Measurements from ENCODE around the gene SCD.
A peak's percentile ranks its signal among the peaks of the same experiment; 100 is the strongest.

The SCD gene

GRCh38 chr10:100338434-100339036 lies 8.5 kb upstream of the SCD start:
- Histone ChIP-seq H3K4me3 (ENCODE audit: insufficient read depth, low read depth, low read length, poor library complexity, severe bottlenecking) (no peak overlapping the region), H3K36me3 (ENCODE audit: control insufficient read depth, insufficient read depth, low read length) (no peaks in the 10 kb centered on the region), H3K27me3 (replicated peaks; ENCODE audit: control insufficient read depth, insufficient read depth, low read length, poor library complexity, severe bottlenecking) (no peaks in the 10 kb centered on the region), H3K27ac (ENCODE audit: insufficient read depth, low read length, poor library complexity, severe bottlenecking) (no peak overlapping the region), H3K4me1 (ENCODE audit: control insufficient read depth, insufficient read depth, low read length, poor library complexity, severe bottlenecking) (no peaks in the 10 kb centered on the region), H3K9me3 (ENCODE audit: control insufficient read depth, low read length) (no peaks in the 10 kb centered on the region)
- DNase-seq, result peak; percentile 53 to 63 (median 54)

GRCh38 chr10:100339236-100339635 lies 7.8 kb upstream of the SCD start:
- Histone ChIP-seq H3K4me1 (ENCODE audit: control insufficient read depth, insufficient read depth, low read length, poor library complexity, severe bottlenecking) (no peaks in the 10 kb centered on the region), H3K9me3 (ENCODE audit: control insufficient read depth, low read length) (no peaks in the 10 kb centered on the region), H3K27ac (ENCODE audit: insufficient read depth, low read length, poor library complexity, severe bottlenecking) (no peak overlapping the region), H3K36me3 (ENCODE audit: control insufficient read depth, insufficient read depth, low read length) (no peaks in the 10 kb centered on the region), H3K27me3 (replicated peaks; ENCODE audit: control insufficient read depth, insufficient read depth, low read length, poor library complexity, severe bottlenecking) (no peaks in the 10 kb centered on the region), H3K4me3 (ENCODE audit: insufficient read depth, low read depth, low read length, poor library complexity, severe bottlenecking) (no peak overlapping the region)
- no peak for DNase-seq

GRCh38 chr10:100340948-100341847 lies 5.8 kb upstream of the SCD start:
- DNase-seq, result no peak
- no peaks in the 10 kb centered on the region for H3K36me3 ChIP-seq (ENCODE audit: control insufficient read depth, insufficient read depth, low read length)
- no peak overlapping the region for H3K4me3 ChIP-seq (ENCODE audit: insufficient read depth, low read depth, low read length, poor library complexity, severe bottlenecking)
- H3K9me3 ChIP-seq (ENCODE audit: control insufficient read depth, low read length), result no peaks in the 10 kb centered on the region
- H3K27ac ChIP-seq (ENCODE audit: insufficient read depth, low read length, poor library complexity, severe bottlenecking), result no peak overlapping the region
- peaks cover 5% of the 10 kb centered on the region for H3K4me1 ChIP-seq (ENCODE audit: control insufficient read depth, insufficient read depth, low read length, poor library complexity, severe bottlenecking)
- no peaks in the 10 kb centered on the region for H3K27me3 ChIP-seq (replicated peaks; ENCODE audit: control insufficient read depth, insufficient read depth, low read length, poor library complexity, severe bottlenecking)

GRCh38 chr10:100341953-100342626 lies 4.9 kb upstream of the SCD start:
- H3K36me3 ChIP-seq (ENCODE audit: control insufficient read depth, insufficient read depth, low read length), result no peaks in the 10 kb centered on the region
- peaks cover 8% of the 10 kb centered on the region for H3K4me1 ChIP-seq (ENCODE audit: control insufficient read depth, insufficient read depth, low read length, poor library complexity, severe bottlenecking)
- H3K27me3 ChIP-seq (replicated peaks; ENCODE audit: control insufficient read depth, insufficient read depth, low read length, poor library complexity, severe bottlenecking), result no peaks in the 10 kb centered on the region
- H3K4me3 ChIP-seq (ENCODE audit: insufficient read depth, low read depth, low read length, poor library complexity, severe bottlenecking), result no peak overlapping the region
- no peak for DNase-seq
- H3K9me3 ChIP-seq (ENCODE audit: control insufficient read depth, low read length), result no peaks in the 10 kb centered on the region
- no peak overlapping the region for H3K27ac ChIP-seq (ENCODE audit: insufficient read depth, low read length, poor library complexity, severe bottlenecking)

GRCh38 chr10:100342627-100342972 lies 4.4 kb upstream of the SCD start:
- H3K4me1 ChIP-seq (ENCODE audit: control insufficient read depth, insufficient read depth, low read length, poor library complexity, severe bottlenecking), result peaks cover 9% of the 10 kb centered on the region
- H3K27me3 ChIP-seq (replicated peaks; ENCODE audit: control insufficient read depth, insufficient read depth, low read length, poor library complexity, severe bottlenecking), result no peaks in the 10 kb centered on the region
- no peak overlapping the region for H3K4me3 ChIP-seq (ENCODE audit: insufficient read depth, low read depth, low read length, poor library complexity, severe bottlenecking)
- H3K36me3 ChIP-seq (ENCODE audit: control insufficient read depth, insufficient read depth, low read length), result no peaks in the 10 kb centered on the region
- H3K9me3 ChIP-seq (ENCODE audit: control insufficient read depth, low read length), result no peaks in the 10 kb centered on the region
- H3K27ac ChIP-seq (ENCODE audit: insufficient read depth, low read length, poor library complexity, severe bottlenecking), result no peak overlapping the region
- DNase-seq, result no peak

GRCh38 chr10:100344241-100344788 lies 2.7 kb upstream of the SCD start:
- Histone ChIP-seq H3K27me3 (replicated peaks; ENCODE audit: control insufficient read depth, insufficient read depth, low read length, poor library complexity, severe bottlenecking) (no peaks in the 10 kb centered on the region), H3K27ac (ENCODE audit: insufficient read depth, low read length, poor library complexity, severe bottlenecking) (no peak overlapping the region), H3K9me3 (ENCODE audit: control insufficient read depth, low read length) (no peaks in the 10 kb centered on the region), H3K4me1 (ENCODE audit: control insufficient read depth, insufficient read depth, low read length, poor library complexity, severe bottlenecking) (peaks cover 14% of the 10 kb centered on the region), H3K36me3 (ENCODE audit: control insufficient read depth, insufficient read depth, low read length) (no peaks in the 10 kb centered on the region), H3K4me3 (ENCODE audit: insufficient read depth, low read depth, low read length, poor library complexity, severe bottlenecking) (no peak overlapping the region)
- DNase-seq, result no peak

GRCh38 chr10:100345570-100346330 lies 1.3 kb upstream of the SCD start:
- peak overlapping the region; percentile 57 for H3K4me3 ChIP-seq (ENCODE audit: insufficient read depth, low read depth, low read length, poor library complexity, severe bottlenecking)
- no peaks in the 10 kb centered on the region for H3K9me3 ChIP-seq (ENCODE audit: control insufficient read depth, low read length)
- H3K27me3 ChIP-seq (replicated peaks; ENCODE audit: control insufficient read depth, insufficient read depth, low read length, poor library complexity, severe bottlenecking), result no peaks in the 10 kb centered on the region
- DNase-seq, result no peak
- no peaks in the 10 kb centered on the region for H3K36me3 ChIP-seq (ENCODE audit: control insufficient read depth, insufficient read depth, low read length)
- H3K27ac ChIP-seq (ENCODE audit: insufficient read depth, low read length, poor library complexity, severe bottlenecking), result no peak overlapping the region
- peaks cover 14% of the 10 kb centered on the region for H3K4me1 ChIP-seq (ENCODE audit: control insufficient read depth, insufficient read depth, low read length, poor library complexity, severe bottlenecking)

- Histone ChIP-seq H3K4me3 (ENCODE audit: insufficient read depth, low read depth, low read length, poor library complexity, severe bottlenecking) (peak overlapping the region; percentile 57), H3K4me1 (ENCODE audit: control insufficient read depth, insufficient read depth, low read length, poor library complexity, severe bottlenecking) (peaks cover 14% of the 10 kb centered on the region), H3K36me3 (ENCODE audit: control insufficient read depth, insufficient read depth, low read length) (no peaks in the 10 kb centered on the region), H3K27ac (ENCODE audit: insufficient read depth, low read length, poor library complexity, severe bottlenecking) (no peak overlapping the region), H3K9me3 (ENCODE audit: control insufficient read depth, low read length) (no peaks in the 10 kb centered on the region), H3K27me3 (replicated peaks; ENCODE audit: control insufficient read depth, insufficient read depth, low read length, poor library complexity, severe bottlenecking) (no peaks in the 10 kb centered on the region)
- peak; percentile 30 to 49 (median 32) for DNase-seq
Observed at GRCh38 chr10:100346351-100346764, 675 bp upstream of the SCD start.

- H3K4me3 ChIP-seq (ENCODE audit: insufficient read depth, low read depth, low read length, poor library complexity, severe bottlenecking), result peak overlapping the region; percentile 57
- H3K27ac ChIP-seq (ENCODE audit: insufficient read depth, low read length, poor library complexity, severe bottlenecking), result no peak overlapping the region
- H3K4me1 ChIP-seq (ENCODE audit: control insufficient read depth, insufficient read depth, low read length, poor library complexity, severe bottlenecking), result peaks cover 14% of the 10 kb centered on the region
- no peaks in the 10 kb centered on the region for H3K9me3 ChIP-seq (ENCODE audit: control insufficient read depth, low read length)
- no peaks in the 10 kb centered on the region for H3K36me3 ChIP-seq (ENCODE audit: control insufficient read depth, insufficient read depth, low read length)
- DNase-seq, result no peak
- no peaks in the 10 kb centered on the region for H3K27me3 ChIP-seq (replicated peaks; ENCODE audit: control insufficient read depth, insufficient read depth, low read length, poor library complexity, severe bottlenecking)
Observed at GRCh38 chr10:100347568-100348195, 649 bp downstream of the SCD start.

All from effector memory CD4-positive, alpha-beta T cell (primary cell).